MM.1S (cell line): Measurements from ENCODE around the gene ASMTL.

Experiments
- DNase-seq: peaks from one replicate; pipeline ENCODE4 v3.0.0-alpha.2; 2015
- H2AFZ ChIP-seq: fragments of 300-600 bp; sonication (generic); 2 replicates; pipeline ENCODE4 v1.6.0; 2016; ENCODE audit warnings: antibody characterized with exemption, low read length
- H3F3A ChIP-seq: fragments of 300-600 bp; sonication (generic); 2 replicates; pipeline ENCODE4 v1.6.1; 2016; ENCODE audit warnings: mild to moderate bottlenecking, antibody characterized with exemption, low read length, moderate library complexity, mixed read lengths; ENCODE audit not compliant: insufficient read depth
- H3K27ac ChIP-seq: fragments of 300-600 bp; sonication (generic); 2 replicates; pipeline ENCODE4 v1.5.1; 2016; ENCODE audit warnings: mild to moderate bottlenecking, low read length
- H3K27me3 ChIP-seq: fragments of 300-600 bp; sonication (generic); replicated peaks from 2 replicates; pipeline ENCODE4 v1.6.0; 2016; ENCODE audit warnings: low read length; ENCODE audit not compliant: insufficient read depth
- H3K36me3 ChIP-seq: fragments of 300-600 bp; sonication (generic); replicated peaks from 2 replicates; pipeline ENCODE4 v1.6.1; 2016; ENCODE audit warnings: mild to moderate bottlenecking, low read length, mixed read lengths; ENCODE audit not compliant: insufficient read depth
- H3K4me1 ChIP-seq: fragments of 300-600 bp; sonication (generic); 2 replicates; pipeline ENCODE4 v1.6.1; 2016; ENCODE audit warnings: low read length, mixed read lengths
- H3K4me2 ChIP-seq: fragments of 300-600 bp; sonication (generic); 2 replicates; pipeline ENCODE4 v1.6.0; 2016; ENCODE audit warnings: low read depth, low read length
- H3K4me3 ChIP-seq: fragments of 300-600 bp; sonication (generic); 2 replicates; pipeline ENCODE4 v1.5.1; 2016; ENCODE audit warnings: low read length, mixed read lengths
- H3K79me2 ChIP-seq: fragments of 300-600 bp; sonication (generic); 2 replicates; pipeline ENCODE4 v1.6.1; 2016; ENCODE audit warnings: mixed run types, low read length, mixed read lengths
- H3K9ac ChIP-seq: fragments of 300-600 bp; sonication (generic); 2 replicates; pipeline ENCODE4 v1.6.1; 2016; ENCODE audit warnings: low read length, mixed read lengths
- H3K9me2 ChIP-seq: fragments of 300-600 bp; sonication (generic); replicated peaks from 2 replicates; pipeline ENCODE4 v1.6.1; 2016; ENCODE audit warnings: mild to moderate bottlenecking, low read length, mixed read lengths; ENCODE audit not compliant: insufficient read depth
- H3K9me3 ChIP-seq: fragments of 300-600 bp; sonication (generic); replicated peaks from 2 replicates; pipeline ENCODE4 v1.6.1; 2016; ENCODE audit warnings: mild to moderate bottlenecking, low read length, mixed read lengths; ENCODE audit not compliant: insufficient read depth
- H4K20me1 ChIP-seq: fragments of 300-600 bp; sonication (generic); 2 replicates; pipeline ENCODE4 v1.6.1; 2016; ENCODE audit warnings: mild to moderate bottlenecking, low read length, moderate library complexity, mixed read lengths; ENCODE audit not compliant: insufficient read depth
- EZH2 ChIP-seq: fragments of 300-600 bp; sonication (generic); optimal IDR thresholded peaks from 2 replicates; pipeline ENCODE3; 2017; ENCODE audit warnings: low read depth, mild to moderate bottlenecking, antibody characterized with exemption, low read length, mixed read lengths
- EZH2phosphoT487 ChIP-seq: fragments of 300-600 bp; sonication (generic); IDR thresholded peaks from 2 replicates; pipeline ENCODE4 v1.6.1; 2018; ENCODE audit warnings: antibody characterized with exemption, low read length
- TF ChIP-seq, protein P1 (sequence below): fragments of 300-600 bp; sonication (generic); IDR thresholded peaks from 2 replicates; pipeline ENCODE4 v1.5.1; 2016; ENCODE audit warnings: antibody characterized with exemption, low read length, mixed read lengths

The ASMTL gene

GRCh38 chrX:1358793-1359476 lies 93.8 kb downstream of the ASMTL start:
- no peak overlapping the region for H3K4me3 ChIP-seq
- H3K27me3 ChIP-seq, result no peaks in the 10 kb centered on the region
- TF ChIP-seq EZH2phosphoT487 (no peak), EZH2 (no peak)

GRCh38 chrX:1357993-1358392 lies 94.7 kb downstream of the ASMTL start:
- Histone ChIP-seq H4K20me1 (no peaks in the 10 kb centered on the region), H3K9ac (no peak overlapping the region), H3K36me3 (no peaks in the 10 kb centered on the region), H3K27me3 (no peaks in the 10 kb centered on the region), H2AFZ (no peak overlapping the region), H3K4me1 (no peaks in the 10 kb centered on the region), H3K4me3 (no peak overlapping the region), H3F3A (no peaks in the 10 kb centered on the region), H3K9me3 (no peaks in the 10 kb centered on the region), H3K27ac (no peak overlapping the region), H3K4me2 (no peak overlapping the region), H3K79me2 (no peaks in the 10 kb centered on the region), H3K9me2 (no peaks in the 10 kb centered on the region)
- TF ChIP-seq, protein P1, sequence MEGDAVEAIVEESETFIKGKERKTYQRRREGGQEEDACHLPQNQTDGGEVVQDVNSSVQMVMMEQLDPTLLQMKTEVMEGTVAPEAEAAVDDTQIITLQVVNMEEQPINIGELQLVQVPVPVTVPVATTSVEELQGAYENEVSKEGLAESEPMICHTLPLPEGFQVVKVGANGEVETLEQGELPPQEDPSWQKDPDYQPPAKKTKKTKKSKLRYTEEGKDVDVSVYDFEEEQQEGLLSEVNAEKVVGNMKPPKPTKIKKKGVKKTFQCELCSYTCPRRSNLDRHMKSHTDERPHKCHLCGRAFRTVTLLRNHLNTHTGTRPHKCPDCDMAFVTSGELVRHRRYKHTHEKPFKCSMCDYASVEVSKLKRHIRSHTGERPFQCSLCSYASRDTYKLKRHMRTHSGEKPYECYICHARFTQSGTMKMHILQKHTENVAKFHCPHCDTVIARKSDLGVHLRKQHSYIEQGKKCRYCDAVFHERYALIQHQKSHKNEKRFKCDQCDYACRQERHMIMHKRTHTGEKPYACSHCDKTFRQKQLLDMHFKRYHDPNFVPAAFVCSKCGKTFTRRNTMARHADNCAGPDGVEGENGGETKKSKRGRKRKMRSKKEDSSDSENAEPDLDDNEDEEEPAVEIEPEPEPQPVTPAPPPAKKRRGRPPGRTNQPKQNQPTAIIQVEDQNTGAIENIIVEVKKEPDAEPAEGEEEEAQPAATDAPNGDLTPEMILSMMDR, result no peak
- TF ChIP-seq EZH2phosphoT487, result no peak
- no peak for TF ChIP-seq EZH2
- DNase-seq, result no peak

More at GRCh38 chrX:1358793-1359476, 93.8 kb downstream of the ASMTL start:
- no peak for DNase-seq
- H3K9ac ChIP-seq, result no peak overlapping the region
- H4K20me1 ChIP-seq, result no peaks in the 10 kb centered on the region
- H3K27ac ChIP-seq, result no peak overlapping the region
- no peaks in the 10 kb centered on the region for H3K4me1 ChIP-seq
- H3K9me3 ChIP-seq, result no peaks in the 10 kb centered on the region
- no peaks in the 10 kb centered on the region for H3F3A ChIP-seq
- no peaks in the 10 kb centered on the region for H3K9me2 ChIP-seq
- no peak overlapping the region for H2AFZ ChIP-seq
- no peaks in the 10 kb centered on the region for H3K79me2 ChIP-seq
- no peaks in the 10 kb centered on the region for H3K36me3 ChIP-seq
- H3K4me2 ChIP-seq, result no peak overlapping the region

GRCh38 chrX:1355131-1356046 lies 97.3 kb downstream of the ASMTL start:
- no peaks in the 10 kb centered on the region for H3K9me3 ChIP-seq
- H3K4me3 ChIP-seq, result no peak overlapping the region
- TF ChIP-seq EZH2, result no peak
- TF ChIP-seq, protein P1, result no peak
- no peak for TF ChIP-seq EZH2phosphoT487
- no peak overlapping the region for H2AFZ ChIP-seq
- H3K27ac ChIP-seq, result no peak overlapping the region
- no peaks in the 10 kb centered on the region for H4K20me1 ChIP-seq
- H3K79me2 ChIP-seq, result no peaks in the 10 kb centered on the region
- no peak overlapping the region for H3K9ac ChIP-seq
- no peaks in the 10 kb centered on the region for H3K9me2 ChIP-seq
- no peaks in the 10 kb centered on the region for H3K36me3 ChIP-seq
- no peaks in the 10 kb centered on the region for H3F3A ChIP-seq
- no peaks in the 10 kb centered on the region for H3K4me1 ChIP-seq
- H3K4me2 ChIP-seq, result no peak overlapping the region
- no peak for DNase-seq
- no peaks in the 10 kb centered on the region for H3K27me3 ChIP-seq
